ENCODE measurements around the gene MR1.

Gene MR1

DNA sequence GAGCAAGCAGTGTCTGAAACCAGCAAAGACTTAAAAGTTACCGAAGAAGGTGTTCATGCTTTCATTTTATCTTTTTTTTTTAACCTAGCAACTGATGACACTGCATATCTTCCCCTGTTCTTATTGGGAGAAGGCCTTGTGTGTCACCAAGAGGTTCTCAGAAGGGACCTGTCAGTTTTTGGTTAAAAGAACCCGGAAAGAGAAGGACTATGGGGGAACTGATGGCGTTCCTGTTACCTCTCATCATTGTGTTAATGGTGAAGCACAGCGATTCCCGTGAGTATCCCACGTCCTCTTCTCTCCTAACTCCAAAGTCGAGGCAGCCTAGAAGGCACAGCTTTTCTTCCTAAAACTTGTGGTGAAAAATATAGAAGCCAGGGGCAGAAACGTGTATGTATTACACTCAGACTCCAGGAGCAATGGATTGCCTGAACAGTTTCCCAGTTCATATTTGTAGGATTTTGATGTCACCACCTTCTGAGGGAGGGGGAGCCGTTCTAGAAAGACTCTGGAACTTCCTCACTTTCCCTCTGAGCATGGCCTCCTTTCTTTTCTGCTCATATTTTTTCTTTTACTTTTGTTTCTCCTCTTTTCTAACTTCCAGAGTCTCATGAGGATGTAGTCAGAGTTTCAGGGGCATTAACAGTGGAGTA is at the start of gene MR1:
Gene MR1, plus strand, starts transcription at position 185 of the 653 bp plus-strand sequence. Its CDS starts 25 bp downstream, at position 210.
- DNase-seq, result peak; percentile 33

GRCh38 chr1:180988253-180988752 is 45.5 kb upstream of the MR1 start:
- DNase-seq, result no peak

DNA sequence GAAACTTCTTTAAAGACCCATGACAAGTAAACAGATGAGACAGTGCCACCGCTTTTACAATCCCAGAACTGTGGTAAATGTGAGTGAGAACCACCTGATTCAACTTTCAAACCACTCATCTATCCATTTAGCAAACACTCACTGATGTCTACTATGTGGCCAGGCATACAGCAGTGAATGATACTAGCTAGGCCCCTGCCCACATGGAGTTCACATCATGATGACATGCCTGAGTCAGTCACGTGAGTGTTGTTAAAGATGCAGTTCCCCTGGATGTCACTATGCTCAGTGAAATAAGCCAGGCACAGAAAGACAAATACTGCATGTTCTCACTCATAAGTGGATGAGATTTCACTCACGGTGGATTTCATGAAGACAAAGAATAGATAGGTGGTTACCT is 39.5 kb upstream of the MR1 start:
- no peak for DNase-seq

- DNase-seq, result no peak
Observed at GRCh38 chr1:180997843-180998504, 35.8 kb upstream of the MR1 start.

GRCh38 chr1:181001091-181001780 is 32.5 kb upstream of the MR1 start:
- DNase-seq, result no peak

GRCh38 chr1:181002582-181003172 is 31.1 kb upstream of the MR1 start:
- no peak for DNase-seq

DNA sequence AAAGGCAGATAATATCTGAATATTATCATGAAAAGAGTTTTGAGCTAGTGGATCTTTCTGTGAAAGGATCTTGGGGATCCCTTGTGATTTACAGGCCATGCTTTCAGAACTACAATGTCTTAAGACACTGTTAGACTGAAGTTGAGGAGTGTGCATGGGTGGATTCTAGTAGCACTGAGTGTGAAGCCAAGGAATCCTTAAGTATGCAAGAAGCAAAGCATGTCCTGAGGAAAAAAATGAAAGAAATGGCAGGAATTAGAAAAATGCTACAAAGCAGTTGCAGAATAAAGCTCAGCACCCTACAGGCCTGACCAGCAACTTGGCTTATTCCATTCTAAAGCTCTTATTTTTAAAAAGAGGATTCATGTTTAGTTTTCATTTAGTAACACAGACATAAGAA is 23.0 kb upstream of the MR1 start:
- no peak for DNase-seq

DNA sequence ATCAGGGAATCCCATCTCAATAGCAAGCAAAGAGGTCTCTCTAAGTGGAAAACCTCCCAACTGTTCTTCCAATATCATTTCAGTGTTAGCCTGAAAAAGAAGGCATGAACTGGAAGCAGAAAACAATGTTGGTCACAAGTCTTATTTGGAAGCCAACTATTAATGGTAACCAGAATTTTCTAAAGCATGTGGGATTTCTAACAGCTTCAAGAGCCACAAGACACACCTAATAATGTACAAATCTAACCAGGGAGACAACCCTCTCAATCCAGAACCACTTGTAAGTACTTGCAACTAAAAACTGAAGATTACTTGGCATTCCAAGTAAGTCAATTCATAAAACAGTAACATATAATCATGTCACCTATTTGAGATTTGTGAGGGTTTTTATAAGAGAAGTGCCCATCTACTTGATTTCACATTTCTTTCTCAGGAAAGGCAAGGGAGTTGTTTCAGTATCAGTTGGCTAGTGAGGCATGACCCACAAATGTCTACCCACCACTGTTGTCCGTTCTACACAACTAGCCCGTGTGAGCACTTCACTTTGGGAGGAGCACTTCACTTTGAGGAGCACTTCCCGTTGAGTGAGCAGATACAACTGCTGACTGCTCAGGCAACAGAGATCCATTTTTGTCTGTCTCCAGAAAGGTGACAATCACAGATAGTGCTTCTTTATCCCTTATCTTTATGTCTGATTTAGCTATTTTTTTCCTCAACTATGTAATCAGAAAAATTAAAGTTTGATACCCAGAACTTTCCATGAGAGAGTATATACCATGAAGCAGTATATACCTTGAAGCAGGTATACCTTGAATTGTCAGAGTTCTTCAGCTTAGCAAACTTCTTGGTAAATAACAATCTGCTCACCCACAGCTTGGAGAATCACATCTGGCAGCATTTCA is 22.2 kb upstream of the MR1 start:
- DNase-seq, result no peak

DNA sequence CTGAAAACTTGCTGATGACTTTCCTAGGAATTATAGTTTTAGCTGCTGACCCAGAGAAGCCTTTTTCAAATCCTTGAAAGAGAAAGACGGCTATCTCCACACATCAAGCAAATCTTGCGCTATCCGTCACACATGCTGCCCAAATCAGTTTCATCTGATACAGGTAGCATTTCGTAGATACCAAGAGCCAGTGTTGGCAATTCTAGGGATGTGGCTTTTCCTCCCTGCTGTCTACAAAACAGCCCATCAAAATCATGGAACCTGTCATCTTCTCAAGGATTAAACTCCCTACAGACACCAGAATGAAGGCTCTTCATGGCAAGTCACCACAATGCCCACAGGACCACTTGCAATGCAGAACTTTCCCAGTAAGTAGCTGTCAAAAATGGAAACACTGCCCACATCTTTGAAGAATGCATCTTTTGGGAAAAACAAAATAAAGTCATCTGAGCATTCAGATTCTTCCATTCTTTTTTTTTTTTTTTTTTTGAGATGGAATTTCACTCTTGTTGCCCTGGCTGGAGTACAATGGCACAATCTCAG is 21.5 kb upstream of the MR1 start:
- no peak for DNase-seq

GRCh38 chr1:181013144-181013543 is 20.6 kb upstream of the MR1 start:
- DNase-seq, result no peak

GRCh38 chr1:181014477-181015250 is 19.1 kb upstream of the MR1 start:
- DNase-seq, result no peak

DNA sequence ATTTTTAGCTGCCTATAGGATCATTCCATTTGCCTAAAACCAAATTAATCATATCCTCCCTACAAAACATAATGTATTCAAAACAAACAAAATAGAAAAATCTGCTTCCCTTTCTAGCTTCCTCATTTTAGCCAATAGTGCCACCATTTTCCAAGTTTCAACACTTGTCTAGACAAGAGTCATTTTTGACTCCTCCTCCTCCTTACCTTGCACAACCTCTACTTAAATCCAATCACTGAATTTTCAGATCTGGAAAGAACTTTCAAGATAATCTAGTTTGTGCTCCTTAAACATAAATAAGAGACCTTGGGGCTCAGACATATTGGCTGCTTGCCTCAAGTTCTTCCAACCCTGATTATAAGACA is 18.6 kb upstream of the MR1 start:
- DNase-seq, result no peak

DNA sequence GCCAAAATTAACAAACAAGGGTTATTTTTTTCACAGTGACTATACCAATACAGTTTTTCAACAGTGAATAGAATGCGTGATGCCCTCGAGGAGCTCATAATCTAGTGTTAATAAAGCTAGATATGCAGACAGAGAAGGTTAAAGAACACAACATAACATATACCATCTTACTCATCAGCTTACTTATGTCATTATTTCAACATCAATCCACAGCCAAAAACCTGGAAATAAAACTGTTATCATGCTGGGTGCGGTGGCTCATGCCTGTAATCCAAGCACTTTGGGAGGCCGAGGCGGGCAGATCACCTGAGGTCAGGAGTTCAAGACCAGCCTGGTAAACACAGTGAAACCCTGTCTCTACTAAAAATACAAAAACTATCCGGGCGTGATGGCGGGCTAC is 17.2 kb upstream of the MR1 start:
- no peak for DNase-seq

DNA sequence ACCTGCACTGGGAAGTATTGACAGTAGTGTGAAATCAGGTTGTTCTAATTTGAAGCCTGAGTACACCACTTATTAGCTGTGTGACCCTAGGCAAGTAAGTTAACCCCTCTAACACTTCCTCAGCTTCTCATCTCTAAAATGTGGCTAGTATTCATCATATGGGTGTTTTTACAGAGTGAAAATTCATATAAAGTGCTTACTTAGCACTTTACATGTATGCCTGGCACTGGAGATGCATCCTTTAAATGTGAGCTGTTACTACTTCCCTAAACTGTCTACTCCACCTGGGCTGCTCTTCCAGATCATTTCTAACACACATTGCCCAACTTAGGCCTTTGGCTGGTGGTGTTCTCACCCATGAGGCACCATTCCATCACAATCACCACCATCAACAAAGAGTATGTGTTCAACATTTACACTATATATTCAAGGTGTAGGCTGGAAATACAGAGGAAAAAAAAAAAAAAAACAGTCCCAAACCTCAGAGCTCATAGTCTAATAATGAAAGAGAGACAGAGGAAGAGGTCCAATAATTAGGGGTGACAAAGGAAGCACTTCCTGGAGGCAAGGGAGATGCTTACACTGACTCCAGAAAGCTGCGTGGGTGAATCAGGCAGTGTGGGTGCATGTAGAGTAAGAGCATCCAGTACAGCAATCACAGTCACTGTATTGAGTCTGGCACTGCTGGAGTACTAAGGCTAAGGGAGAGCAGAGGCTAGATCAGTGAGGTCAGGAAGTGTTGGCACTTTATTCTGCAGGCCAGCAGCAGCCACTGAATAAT is 14.7 kb upstream of the MR1 start:
- no peak for DNase-seq

GRCh38 chr1:181021159-181021558 is 12.6 kb upstream of the MR1 start:
- no peak for DNase-seq

DNA sequence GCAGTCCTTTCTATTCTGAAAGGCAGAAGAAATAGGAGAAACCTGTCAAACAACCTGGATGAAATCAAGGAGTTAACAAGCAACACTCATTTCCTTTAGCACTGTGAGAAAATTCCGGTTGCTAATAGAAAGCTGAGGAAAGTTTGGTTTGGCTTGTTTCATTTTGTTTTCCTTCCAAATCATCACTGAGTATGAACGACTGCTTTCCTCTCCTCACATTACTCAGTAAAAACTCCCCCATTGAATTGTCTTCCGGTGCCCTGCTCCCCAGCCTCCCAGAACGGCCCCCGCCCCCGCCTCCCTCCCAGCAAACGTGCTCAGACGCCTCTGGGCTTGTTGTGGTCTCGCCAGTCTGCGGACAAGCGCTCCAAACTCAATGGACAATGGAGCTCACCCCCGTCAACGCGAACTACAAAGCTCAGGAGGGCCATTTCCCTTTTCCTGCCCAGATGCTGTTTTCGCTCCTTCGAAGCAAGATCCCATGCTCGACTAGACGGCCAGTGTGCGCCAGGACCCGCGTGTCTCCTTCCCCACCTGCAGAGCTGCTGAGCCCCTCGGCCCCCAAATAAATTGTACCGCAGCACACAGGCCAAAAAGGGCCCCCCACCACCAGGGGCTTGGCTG is 11.9 kb upstream of the MR1 start:
- DNase-seq, result peak; percentile 84

GRCh38 chr1:181023265-181024057 is 10.3 kb upstream of the MR1 start:
- no peak for DNase-seq

DNA sequence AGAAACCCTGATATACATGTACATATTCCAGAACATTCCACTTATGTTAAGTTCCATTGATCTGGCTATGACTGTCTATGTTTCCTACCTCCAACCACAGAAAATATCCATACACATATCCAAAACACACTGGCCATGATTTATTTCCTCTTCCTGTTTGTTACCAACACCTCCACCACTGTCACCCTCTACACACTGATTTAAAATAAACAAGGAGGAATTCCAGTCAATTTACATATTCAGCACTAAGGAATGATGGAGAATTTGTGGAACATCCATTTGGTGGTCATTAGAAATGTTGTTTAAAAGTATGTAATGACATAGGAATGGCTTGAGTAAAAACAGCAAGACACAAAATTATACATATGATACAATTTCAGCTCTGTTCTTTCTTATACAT is 5.6 kb upstream of the MR1 start:
- DNase-seq, result no peak

DNA sequence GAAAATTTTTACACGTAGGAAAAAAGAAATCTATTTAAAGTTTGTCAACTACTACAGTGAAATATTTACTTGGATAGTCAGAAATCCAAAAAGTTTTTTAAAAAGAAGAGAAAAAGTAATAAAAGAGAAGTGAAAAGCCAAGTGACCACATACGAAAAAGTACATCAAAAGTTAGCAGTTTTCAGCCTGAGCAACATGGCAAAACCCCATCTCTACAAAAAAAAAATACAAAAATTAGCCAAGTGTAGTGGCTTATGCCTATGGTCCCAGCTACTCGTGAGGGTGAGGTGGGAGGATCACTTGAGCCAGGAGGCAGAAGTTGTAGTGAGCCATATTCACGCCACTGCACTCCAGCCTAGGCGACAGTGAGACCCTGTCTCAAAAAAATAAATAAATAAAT is 5.2 kb upstream of the MR1 start:
- DNase-seq, result no peak
